NCI-H128 (cell line): ENCODE measurements around the gene SLCO6A1.

Source experiments
- DNase-seq: peaks from one replicate; lab custom pipeline; 2025; ENCODE audit not compliant: unreplicated experiment; lab: John Stamatoyannopoulos, UW

The SLCO6A1 gene

DNA sequence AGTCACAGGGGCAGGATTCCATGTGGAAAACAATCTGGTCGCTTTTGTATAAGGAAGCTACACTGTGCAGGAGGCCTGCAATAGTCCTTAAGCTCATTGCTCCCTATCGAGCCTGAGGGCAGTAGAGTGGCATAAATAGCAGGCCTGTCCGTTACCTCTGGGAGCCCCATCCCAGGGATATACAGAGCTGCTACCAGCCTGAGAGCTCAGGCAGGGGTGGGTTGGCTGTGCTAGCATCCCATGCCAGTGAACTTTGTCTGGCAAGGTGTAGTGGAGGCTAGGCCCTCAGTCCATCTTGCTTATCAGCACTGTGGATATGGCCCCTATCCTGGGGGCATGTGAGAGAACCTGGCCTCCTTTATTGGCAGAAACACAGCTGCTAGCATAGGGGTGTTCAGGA is 47.7 kb downstream of the SLCO6A1 start:
- no peak for DNase-seq

- no peak for DNase-seq
These were observed 48.3 kb downstream of the SLCO6A1 start for GRCh38 chr5:102450313-102450990.

DNA sequence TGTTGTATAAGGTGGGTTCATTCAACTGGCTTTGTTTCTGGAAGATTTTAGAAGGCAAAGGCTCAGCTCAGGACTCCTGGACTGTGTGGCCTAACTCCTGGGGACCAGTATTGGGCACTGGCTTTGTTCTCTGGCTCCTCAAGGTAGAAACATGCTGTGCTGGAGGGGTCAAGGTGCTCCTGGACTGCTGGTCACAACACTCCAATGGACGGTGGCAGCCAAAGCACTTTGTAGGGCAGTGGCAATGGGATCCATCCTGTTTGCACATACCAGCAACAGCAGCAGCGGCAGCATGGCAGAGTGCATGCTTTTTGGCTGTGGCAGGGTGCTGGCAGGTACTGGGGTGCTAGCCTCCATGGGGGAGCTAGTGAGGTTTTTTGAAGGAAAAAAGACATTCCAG is 65.3 kb downstream of the SLCO6A1 start:
- DNase-seq, result no peak

DNA sequence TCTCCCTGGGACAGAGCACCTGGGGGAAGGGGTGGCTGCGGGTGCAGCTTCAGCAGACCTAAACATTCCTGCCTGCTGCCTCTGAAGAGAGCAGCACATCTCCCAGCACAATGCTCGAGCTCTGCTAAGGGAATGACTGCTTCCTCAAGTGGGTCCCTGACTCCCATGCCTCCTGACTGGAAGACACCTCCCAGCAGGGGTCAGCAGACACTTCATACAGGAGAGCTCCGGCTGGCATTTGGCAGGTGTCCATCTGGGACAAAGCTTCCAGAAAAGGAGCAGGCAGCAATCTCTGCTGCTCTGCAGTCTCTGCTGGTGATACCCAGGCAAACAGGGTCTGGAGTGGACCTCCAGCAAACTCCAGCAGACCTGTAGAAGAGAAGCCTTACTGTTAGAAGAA is 77.2 kb downstream of the SLCO6A1 start:
- DNase-seq, result no peak

- no peak for DNase-seq
These were observed 80.3 kb downstream of the SLCO6A1 start for GRCh38 chr5:102418531-102418930.

DNA sequence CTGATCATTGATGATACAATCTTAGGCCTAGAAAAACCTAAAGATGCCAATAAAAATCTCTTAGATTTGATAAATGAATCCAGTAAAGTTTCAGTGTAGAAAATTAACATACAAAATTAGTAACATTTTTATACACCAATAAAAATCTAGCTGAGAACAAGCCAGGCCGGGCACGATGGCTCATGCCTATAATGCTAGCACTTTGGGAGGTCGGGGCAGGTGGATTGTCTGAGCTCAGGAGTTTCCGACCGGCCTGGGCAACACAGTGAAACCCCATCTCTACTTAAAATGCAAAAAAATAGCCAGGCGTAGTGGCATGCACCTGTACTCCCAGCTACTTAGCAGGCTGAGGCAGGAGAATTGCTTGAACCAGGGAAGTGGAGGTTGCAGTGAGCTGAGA is 84.4 kb downstream of the SLCO6A1 start:
- DNase-seq, result no peak

GRCh38 chr5:102388235-102388634 is 110.6 kb downstream of the SLCO6A1 start:
- DNase-seq, result no peak

DNA sequence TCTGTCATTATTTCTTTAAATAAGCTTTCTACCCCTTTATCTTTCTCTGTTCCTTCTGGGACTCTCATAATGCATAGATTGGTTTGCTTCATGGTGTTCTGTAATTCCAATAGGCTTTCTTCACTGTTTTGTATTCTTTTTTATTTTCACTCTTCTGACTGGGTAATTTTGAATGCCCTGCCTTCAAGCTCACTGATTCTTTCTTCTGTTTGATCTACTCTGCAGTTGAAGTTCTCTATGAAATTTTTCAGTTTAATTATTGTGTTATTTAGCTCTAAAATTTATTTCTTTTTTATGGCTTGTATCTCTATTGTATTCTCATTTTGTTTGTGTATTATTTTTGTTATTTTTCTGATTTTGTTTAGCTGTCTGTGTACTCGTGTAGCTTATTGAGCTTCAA is 113.4 kb downstream of the SLCO6A1 start:
- DNase-seq, result no peak

- DNase-seq, result no peak
These were observed 118.6 kb downstream of the SLCO6A1 start for GRCh38 chr5:102380174-102380573.

GRCh38 chr5:102375876-102376275 is 122.9 kb downstream of the SLCO6A1 start:
- DNase-seq, result no peak

DNA sequence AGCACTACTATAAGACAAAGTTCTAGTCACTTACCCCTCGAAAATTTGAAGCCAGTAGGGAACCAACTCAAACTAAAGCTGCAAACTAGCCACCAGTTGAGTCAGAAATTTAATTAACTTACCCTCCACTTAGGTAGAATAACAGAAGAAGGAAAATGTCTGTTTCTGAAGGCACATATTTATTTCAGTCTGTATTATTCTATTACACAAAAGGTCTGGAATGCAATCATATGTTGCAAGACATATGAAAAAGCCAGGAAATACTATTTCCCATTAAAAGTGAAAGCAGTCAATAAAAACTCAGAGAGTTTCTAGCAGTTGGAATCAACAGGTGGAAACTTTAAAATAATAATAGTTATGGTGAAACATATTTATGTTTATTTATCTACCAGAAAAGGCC is 123.5 kb downstream of the SLCO6A1 start:
- no peak for DNase-seq

- DNase-seq, result no peak
These were observed 130.4 kb downstream of the SLCO6A1 start for GRCh38 chr5:102368392-102368791.

DNA sequence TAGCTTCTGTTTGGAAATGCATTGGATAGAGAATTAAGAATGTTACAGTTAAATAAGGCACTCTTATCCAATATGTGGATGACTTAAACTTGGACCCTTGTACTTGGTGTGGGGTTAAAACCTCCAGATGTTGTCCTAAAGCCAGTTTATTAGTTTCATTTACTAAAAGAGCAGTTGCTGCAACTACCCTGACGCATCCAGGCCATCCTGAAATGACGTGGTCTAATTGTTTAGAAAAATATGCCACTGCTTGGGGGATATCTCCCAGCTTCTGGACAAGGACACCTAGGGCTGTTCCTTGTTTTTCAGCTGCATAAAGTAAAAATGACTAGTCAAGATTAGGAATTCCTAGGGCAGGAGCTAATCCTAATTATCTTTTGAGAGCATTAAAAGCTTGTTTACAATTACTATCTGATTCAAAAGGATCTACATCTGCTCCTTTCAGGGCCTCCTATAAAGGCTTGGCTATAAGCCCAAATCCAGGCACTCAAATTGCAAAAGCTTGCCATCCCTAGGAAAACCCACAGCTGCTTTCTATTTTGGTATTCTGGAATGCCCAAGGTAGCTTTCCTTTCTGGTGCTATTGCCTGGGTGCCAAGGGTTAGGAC is 157.0 kb downstream of the SLCO6A1 start:
- peak; percentile 16 for DNase-seq

DNA sequence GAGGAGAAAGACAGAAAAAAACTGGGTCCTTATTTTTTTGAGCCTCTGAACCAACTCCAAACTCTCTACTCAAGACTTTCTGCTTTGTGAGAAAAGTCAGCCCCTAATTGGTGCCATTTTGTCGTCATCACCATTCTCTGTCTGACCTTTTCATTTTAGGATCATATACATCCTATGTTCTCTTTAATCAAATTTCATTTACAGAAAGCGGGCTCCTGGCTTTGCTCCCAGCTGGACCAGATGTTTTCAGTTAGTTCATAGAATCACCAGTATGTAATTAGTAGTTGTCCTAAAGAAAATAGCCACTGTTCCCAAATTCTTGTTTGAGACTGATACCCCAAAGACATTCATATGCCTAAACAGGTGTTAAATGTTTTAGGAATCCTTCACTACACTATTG is 174.1 kb downstream of the SLCO6A1 start:
- DNase-seq, result no peak
